GM21723 (cell line): Measurements from ENCODE around the gene KRTAP4-6.
"Not testable (repeated sequence)": the region's sequence is repeated elsewhere in the genome, so short reads cannot be mapped to it uniquely, and the experiment has no call there.

Experiments used
- ATAC-seq: cut with Tn5 transposase; IDR thresholded peaks from one replicate; pipeline ENCODE4 v1.9.1; 2021; ENCODE audit warnings: mild to moderate bottlenecking, moderate library complexity; ENCODE audit not compliant: unreplicated experiment

The KRTAP4-6 gene

DNA sequence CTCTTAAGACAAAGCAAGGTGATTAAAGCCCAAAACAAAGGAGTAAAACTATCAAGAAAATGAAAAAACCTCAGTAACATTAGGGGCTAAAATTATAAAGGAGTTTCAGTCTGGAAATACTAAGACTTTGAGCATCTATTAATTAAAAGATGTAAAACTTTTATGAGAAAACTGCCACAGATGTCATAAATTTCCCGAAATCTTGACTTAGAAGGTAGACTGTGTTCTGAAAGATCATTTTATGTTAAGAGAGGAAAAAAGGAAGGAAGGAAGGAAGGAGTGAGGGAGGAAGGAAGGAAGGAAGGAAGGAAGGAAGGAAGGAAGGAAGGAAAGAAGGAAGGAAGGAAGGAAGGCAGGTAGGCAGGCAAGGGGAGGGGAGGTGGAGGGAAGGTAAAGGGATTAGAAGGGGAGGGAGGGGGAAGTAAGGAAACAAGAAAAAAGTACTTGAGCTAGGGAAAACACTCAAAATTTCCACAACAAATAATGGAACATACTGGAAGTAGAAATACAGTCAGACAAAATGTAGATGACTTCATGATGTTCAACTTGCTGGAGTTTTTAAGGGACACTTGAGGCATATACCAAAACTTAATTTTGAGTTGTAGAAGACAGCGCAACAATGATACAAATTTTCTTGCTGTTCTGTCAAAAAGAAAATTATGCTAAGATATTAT is 7.3 kb upstream of the KRTAP4-6 start:
- ATAC-seq: no peak

DNA sequence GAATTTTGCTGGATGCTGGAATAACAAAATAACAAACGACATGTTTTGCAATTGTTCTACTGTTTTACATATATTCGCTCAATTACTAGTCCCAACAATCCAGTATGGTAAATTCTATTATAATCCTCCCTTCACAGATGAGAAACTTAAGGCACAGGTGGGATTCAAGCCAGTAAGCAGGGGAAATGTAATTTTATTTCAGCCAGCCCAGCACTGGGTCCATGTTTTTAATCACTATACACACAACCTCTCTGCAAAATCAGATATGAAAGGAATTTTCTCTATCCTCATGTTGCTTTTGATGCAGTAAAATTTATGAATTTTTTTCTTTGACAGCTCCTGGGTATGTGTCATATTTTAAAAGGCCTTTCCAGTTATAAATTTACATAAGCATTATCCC is 4.9 kb upstream of the KRTAP4-6 start:
- no peak for ATAC-seq

- no peak for ATAC-seq
Observed at GRCh38 chr17:41144846-41145245, 4.5 kb upstream of the KRTAP4-6 start.

GRCh38 chr17:41141361-41141760 is 1.0 kb upstream of the KRTAP4-6 start:
- no peak for ATAC-seq

DNA sequence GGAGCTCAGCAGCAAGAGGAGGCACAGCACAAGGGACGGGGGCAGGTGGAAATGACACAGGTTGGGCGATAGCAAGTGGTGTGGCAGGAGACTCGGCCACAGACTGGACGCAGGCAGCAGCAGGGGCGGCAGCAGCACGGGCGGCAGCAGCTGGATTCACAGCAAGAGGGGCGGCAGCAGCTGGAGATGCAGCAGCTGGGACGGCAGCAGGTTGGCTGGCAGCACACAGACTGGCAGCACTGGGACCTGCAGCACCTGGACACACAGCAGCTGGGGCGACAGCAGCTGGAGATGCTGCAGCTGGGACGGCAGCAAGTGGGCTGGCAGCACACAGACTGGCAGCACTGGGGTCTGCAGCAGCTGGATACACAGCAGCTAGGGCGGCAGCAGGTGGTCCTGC is 479 bp downstream of the KRTAP4-6 start:
- not testable (repeated sequence) for ATAC-seq

DNA sequence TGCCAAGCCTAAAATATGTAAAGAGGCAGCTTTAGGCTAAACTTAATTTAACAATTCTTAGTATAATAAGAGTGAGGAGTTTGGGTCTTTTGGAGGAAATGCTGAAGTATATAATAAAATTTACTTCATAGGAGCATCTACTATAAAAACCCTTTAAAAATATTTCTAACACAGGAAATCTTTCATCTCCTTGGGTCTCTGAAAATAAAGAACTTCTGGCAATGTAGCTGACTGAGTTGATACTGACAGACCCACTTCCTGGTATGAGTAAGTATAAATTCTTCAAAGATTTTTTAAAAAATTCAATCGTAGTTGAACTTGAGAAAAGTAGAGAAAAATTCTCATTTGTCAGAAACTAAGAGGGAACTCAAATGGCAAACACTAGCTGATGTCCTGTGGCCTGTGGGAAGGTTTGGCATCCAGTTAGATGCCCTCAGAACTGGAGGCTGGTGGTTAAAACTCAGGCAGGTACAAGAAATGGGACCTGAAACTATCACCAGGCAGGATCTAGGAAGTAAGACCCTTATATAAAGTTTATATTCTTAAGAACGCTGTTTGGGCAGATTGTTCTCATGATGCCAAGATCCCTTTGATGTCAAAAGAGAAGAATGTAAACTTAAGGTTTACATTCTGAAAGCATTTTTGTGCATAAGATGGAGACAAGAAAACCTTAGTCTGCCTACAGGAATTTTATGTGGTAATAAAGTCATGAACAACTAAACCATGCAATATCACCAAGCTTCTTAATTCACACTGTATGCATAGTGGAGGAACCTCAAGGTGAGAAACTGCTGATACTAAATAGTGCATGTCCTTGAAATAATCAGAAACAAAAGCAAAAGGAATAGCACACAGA is 6.2 kb downstream of the KRTAP4-6 start:
- ATAC-seq: no peak

- no peak for ATAC-seq
Observed at GRCh38 chr17:41131979-41132378, 8.4 kb downstream of the KRTAP4-6 start.

DNA sequence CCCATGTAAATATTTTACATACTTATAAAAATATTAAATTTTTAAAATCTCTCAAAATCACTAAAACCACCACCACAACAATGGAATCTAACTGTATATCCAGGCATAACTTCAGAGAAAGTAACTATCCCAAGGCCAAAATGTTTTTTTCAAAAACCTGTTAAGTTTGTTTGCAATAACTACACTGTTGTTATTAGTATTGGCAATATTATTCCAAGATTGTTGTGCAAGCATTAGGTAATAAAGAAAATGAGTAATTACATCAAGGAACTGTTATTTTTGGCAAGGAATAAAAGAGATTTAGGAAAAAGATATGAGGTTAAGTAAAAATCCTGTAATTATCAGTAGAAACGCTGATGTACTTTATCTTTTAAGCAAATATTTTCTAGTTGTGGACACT is 13.0 kb downstream of the KRTAP4-6 start:
- no peak for ATAC-seq

DNA sequence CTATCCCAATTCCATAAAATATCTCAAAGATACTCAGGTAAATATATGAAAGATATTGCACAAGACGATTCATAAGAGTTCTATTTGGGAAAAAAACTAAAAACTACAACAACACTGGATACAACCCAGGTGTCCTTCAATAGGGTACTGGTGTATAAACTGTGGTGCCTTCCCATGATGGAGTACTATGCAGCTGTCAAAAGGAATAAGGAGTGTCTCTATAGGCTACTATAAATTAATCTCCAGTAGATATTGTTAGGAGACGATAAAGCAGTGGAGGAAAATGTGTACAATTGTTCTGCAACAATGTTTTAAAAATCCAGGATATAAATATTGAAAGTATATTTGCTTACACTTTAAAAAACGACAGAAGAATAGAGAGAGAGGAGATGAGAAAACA is 13.9 kb downstream of the KRTAP4-6 start:
- ATAC-seq: no peak

DNA sequence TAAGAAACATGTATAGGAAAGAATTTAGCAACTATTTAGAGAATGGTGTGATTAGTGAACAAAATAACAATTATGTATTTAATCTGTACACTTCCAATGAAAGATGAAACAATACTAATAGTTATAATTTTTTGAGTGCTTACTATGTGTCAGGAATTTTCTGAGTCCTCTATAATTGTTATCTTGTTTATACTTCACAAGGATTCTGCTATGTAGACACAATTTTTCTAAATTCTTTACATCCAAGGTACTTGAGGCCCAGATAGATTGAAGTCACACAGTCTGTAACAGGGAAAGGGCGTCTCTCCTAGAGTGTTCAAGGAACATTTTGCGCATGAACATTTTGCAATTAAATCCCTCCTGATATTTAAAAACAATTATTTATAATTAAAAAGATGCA is 15.3 kb downstream of the KRTAP4-6 start:
- ATAC-seq: no peak

GRCh38 chr17:41123991-41124371 is 16.4 kb downstream of the KRTAP4-6 start, which contains the start of gene KRTAP4-12:
TSS of gene KRTAP4-12 (minus strand) at chr17:41124182. CDS start at chr17:41124122, 60 bp downstream.
- ATAC-seq: not testable (repeated sequence)

- not testable (repeated sequence) for ATAC-seq
Observed at GRCh38 chr17:41123292-41123990, 16.9 kb downstream of the KRTAP4-6 start.

GRCh38 chr17:41121742-41122141 is 18.6 kb downstream of the KRTAP4-6 start:
- ATAC-seq: no peak

DNA sequence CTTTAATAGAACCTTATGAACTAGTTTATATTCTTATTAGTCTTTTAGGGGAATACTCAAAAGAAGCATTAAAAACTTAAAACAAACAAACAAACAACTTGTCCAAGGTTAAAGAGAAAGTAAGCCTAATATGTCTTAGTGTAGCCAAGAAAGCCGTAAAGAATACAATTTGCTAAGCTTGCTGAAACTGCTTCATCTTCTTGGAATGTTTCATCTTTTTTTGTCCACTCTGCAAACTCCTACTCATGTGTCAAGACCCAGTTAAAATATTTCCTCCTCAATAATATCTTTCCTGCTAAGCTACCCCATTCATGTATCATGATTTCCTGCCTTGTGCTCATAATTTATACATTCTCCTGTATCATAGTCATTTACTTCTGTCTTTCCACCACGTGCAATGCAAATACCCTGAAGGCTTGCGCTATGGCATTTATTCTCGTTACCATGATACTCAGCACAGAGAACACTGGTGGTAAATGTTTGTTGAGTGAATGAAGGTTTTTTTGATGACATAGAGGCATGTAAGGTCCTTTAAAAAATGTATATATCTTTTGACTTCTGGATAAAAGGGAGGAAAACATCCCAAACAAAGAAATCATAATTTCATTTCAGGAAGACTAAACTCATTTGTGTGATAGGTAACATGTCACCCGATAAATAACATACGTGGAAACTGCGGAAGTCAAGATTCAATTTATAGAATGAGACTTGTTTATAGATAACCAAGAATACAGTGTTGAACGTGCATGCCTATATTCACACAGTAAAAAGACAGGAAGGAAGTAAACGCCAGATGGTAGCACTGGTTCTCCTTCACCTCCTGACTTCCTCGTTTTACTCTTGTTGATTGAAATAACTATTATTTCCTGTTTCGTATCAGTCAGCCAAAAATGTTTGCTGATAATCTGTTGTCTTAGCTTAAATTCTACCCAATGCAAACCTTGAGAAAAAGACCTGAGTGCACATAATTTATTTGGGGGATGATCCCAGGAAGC is 20.4 kb downstream of the KRTAP4-6 start:
- ATAC-seq: not testable (repeated sequence)

DNA sequence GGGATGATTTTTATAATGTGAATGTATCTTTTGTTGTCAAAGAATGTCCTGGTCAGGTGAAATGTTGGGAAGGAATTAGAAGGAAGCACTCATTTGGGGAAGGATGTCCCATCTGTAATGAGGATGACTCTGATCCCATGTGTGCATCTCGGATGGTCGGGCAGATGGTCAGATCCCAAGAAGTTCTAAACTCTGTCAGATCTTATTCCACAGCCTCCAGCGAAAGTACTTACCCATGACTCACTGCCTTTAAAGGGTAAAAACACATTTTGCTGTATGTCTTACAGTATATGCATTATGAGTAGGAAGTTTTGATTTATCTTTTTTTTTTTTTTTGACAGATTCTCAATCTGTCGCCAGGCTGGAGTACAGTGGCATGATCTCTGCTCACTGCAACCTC is 21.6 kb downstream of the KRTAP4-6 start:
- no peak for ATAC-seq

DNA sequence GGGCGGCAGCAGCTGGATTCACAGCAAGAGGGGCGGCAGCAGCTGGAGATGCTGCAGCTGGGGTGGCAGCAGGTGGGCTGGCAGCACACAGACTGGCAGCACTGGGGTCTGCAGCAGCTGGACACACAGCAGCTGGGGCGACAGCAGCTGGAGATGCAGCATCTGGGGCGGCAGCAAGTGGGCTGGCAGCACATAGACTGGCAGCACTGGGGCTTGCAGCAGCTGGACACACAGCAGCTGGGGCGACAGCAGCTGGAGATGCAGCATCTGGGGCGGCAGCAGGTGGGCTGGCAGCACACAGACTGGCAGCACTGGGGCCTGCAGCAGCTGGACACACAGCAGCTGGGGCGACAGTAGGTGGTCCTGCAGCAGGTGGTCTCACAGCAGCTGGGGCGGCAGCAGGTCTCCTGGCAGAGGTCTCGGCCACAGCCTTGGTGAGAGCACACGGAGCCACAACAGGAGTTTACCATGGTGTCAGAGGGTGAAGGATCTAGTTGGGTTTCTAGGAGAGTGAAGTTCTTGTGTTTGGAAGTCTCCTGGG is 22.4 kb downstream of the KRTAP4-6 start, which contains the start of gene KRTAP4-11:
TSS of gene KRTAP4-11 (minus strand) at position 528 of the 541 bp plus-strand sequence. CDS start at position 470, 58 bp downstream.
- not testable (repeated sequence) for ATAC-seq

DNA sequence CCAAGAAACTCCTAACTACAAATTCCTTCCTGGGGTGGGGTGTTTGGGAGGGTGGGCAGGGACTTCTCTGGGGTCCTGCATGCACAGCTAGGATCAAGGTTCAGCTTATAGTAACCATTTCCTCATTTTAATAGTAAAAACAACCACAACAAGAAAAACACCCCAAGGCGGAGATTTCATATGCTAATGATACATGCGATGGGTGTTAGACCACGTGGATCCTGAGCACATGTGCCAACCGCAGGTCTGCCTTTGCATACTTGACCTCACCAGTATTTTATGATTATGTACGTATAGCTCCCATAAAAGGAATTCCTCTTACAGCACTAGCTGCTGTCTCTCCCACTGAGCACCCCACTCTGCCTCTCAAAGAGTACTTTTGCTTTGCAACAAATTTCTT is 24.0 kb downstream of the KRTAP4-6 start:
- ATAC-seq: no peak

DNA sequence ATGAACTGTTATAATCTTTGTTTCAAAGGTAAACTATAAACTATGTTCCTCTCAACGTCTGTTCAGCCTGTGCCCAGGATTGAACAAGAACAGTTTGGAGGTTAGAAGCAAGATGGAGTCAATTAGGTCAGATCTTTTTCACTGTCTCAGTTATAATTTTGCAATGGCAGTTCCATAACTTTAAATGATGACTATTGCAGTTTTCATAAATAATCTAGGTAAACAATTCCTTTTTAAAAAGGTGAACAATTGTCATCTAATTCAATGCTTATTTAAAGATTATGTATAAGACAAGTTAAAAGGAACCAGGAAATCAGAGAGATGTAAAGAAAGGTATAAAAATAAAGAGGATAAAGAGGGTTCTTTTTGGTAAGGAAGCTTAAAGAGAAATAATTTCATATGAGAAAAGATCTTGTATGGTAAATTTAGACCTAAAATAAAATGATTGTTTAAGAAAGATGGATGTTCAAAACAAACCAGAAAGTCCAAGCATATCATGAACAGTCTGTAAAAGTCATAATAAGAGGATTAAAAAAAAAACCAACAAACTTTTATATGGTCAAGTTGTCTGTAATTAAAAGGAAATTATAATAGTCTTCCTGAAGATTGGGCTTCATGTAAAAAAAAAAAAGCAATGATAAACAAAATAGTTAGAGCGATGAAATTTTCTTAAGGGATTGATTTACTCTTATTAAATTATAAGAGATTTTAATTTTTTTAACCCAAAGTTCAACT is 29.0 kb downstream of the KRTAP4-6 start:
- ATAC-seq: no peak

GRCh38 chr17:41108728-41109386 is 31.5 kb downstream of the KRTAP4-6 start:
- ATAC-seq: not testable (repeated sequence)
